Breast epithelium (tissue), 3 donors: ENCODE results near the gene RGS7.

ENCODE experiments used
- POLR2A ChIP-seq: fragments of 450-650 bp; IDR thresholded peaks from one replicate; pipeline ENCODE4 v1.6.1; 2016; ENCODE audit warnings: antibody characterized with exemption, mild to moderate bottlenecking, moderate library complexity
- POLR2AphosphoS5 ChIP-seq, 3 donors: sonication (generic); formaldehyde crosslinking; IDR thresholded peaks; one replicate each; pipeline ENCODE4 v1.6.1; 2017; ENCODE audit warnings: antibody characterized with exemption in 3 of 3
- TF ChIP-seq, protein P1 (sequence below), 3 donors: fragments of 450-650 bp; IDR thresholded peaks; one replicate each; pipeline ENCODE4 v1.5.1; 2016 to 2017; ENCODE audit warnings: antibody characterized with exemption in 3 of 3, mild to moderate bottlenecking in 3 of 3, moderate library complexity in 3 of 3

DNA sequence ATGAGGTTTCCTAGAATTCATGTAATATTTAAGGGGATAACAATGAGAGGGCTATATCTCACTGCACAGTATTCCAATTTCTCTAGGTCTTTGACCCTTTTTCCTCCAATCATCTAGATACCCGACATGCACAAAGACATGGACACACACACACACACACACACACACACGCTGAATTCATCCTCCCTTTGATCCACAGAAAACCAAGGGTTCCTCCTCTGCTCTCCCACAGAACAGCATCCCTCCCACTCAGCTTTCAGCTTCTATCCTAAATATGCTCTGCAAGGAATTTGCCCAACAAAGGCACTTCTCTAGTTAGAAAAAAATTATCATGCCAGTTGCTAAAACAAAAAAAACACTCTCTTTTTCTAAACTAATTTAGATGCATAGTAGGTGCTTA is 231.7 kb downstream of the RGS7 start:
- TF ChIP-seq, protein P1, sequence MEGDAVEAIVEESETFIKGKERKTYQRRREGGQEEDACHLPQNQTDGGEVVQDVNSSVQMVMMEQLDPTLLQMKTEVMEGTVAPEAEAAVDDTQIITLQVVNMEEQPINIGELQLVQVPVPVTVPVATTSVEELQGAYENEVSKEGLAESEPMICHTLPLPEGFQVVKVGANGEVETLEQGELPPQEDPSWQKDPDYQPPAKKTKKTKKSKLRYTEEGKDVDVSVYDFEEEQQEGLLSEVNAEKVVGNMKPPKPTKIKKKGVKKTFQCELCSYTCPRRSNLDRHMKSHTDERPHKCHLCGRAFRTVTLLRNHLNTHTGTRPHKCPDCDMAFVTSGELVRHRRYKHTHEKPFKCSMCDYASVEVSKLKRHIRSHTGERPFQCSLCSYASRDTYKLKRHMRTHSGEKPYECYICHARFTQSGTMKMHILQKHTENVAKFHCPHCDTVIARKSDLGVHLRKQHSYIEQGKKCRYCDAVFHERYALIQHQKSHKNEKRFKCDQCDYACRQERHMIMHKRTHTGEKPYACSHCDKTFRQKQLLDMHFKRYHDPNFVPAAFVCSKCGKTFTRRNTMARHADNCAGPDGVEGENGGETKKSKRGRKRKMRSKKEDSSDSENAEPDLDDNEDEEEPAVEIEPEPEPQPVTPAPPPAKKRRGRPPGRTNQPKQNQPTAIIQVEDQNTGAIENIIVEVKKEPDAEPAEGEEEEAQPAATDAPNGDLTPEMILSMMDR (IDR thresholded peaks at IDR 0.05): no peak
- TF ChIP-seq POLR2A (no peak), POLR2AphosphoS5 (IDR thresholded peaks at IDR 0.05) (no peak)
